Measurements from ENCODE around the gene IDH3G.

GRCh38 chrX:153804100-153804595 is 10.0 kb upstream of the IDH3G start:
- TF ChIP-seq CTCF (IDR thresholded peaks at IDR 0.05; ENCODE audit: extremely low read depth in 1 of 2, insufficient read depth in 1 of 2, low read depth in 1 of 2, low read length in 2 of 2) (no peak), EZH2 (IDR thresholded peaks at IDR 0.05; ENCODE audit: borderline replicate concordance, low read depth, low read length, severe bottlenecking) (no peak)

Measured in endothelial cell of umbilical vein (primary cell).